Central memory CD8-positive, alpha-beta T cell (primary cell): ENCODE data around the gene TEKTIP1.
A peak's percentile ranks its signal among the peaks of the same experiment; 100 is the strongest.

Source experiments
- ATAC-seq: fragments of 150-1000 bp; cut with Tn5 transposase; replicated peaks from 2 replicates; pipeline ENCODE4 v1.10.0; 2022; ENCODE audit warnings: mild to moderate bottlenecking, moderate FRiP score, moderate number of reproducible peaks; ENCODE audit not compliant: poor library complexity, severe bottlenecking; ENCODE audit errors: extremely low read depth
- DNase-seq, 2 donors: peaks; one replicate each; pipeline ENCODE4 v3.0.0; 2021; ENCODE audit warnings: low spot score in 2 of 2
- H3K27ac Mint-ChIP-seq: one replicate; pipeline ENCODE4 v1.8.0; 2022; ENCODE audit warnings: low read depth, mild to moderate bottlenecking, moderate library complexity, mixed read lengths
- H3K27me3 Mint-ChIP-seq: one replicate; pipeline ENCODE4 v1.8.0; 2022; ENCODE audit warnings: mixed read lengths
- H3K36me3 Mint-ChIP-seq: one replicate; pipeline ENCODE4 v1.8.0; 2022; ENCODE audit warnings: mild to moderate bottlenecking, moderate library complexity, mixed read lengths; ENCODE audit not compliant: insufficient read depth
- H3K4me1 Mint-ChIP-seq: one replicate; pipeline ENCODE4 v1.8.0; 2022; ENCODE audit warnings: mixed read lengths
- H3K4me3 Mint-ChIP-seq: one replicate; pipeline ENCODE4 v1.8.0; 2022; ENCODE audit warnings: mild to moderate bottlenecking, moderate library complexity, mixed read lengths
- H3K9me3 Mint-ChIP-seq: one replicate; pipeline ENCODE4 v1.8.0; 2022; ENCODE audit warnings: mixed read lengths

The TEKTIP1 gene

GRCh38 chr19:3543150-3544057 is 4.4 kb downstream of the TEKTIP1 start:
- peaks cover 13% of the 10 kb centered on the region for H3K4me1 Mint-ChIP-seq
- H3K4me3 Mint-ChIP-seq = no peak overlapping the region
- no peaks in the 10 kb centered on the region for H3K27me3 Mint-ChIP-seq
- no peak for ATAC-seq
- no peak overlapping the region for H3K27ac Mint-ChIP-seq
- no peaks in the 10 kb centered on the region for H3K9me3 Mint-ChIP-seq
- H3K36me3 Mint-ChIP-seq = peaks cover 13% of the 10 kb centered on the region
- DNase-seq = no peak

GRCh38 chr19:3544058-3544376 is 5.0 kb downstream of the TEKTIP1 start:
- H3K36me3 Mint-ChIP-seq = peaks cover 18% of the 10 kb centered on the region
- H3K4me3 Mint-ChIP-seq = no peak overlapping the region
- peaks cover 13% of the 10 kb centered on the region for H3K4me1 Mint-ChIP-seq
- no peaks in the 10 kb centered on the region for H3K9me3 Mint-ChIP-seq
- H3K27me3 Mint-ChIP-seq = no peaks in the 10 kb centered on the region
- DNase-seq (no peak), ATAC-seq (no peak)
- H3K27ac Mint-ChIP-seq = no peak overlapping the region

- H3K36me3 Mint-ChIP-seq = peaks cover 17% of the 10 kb centered on the region
These were observed 6.0 kb downstream of the TEKTIP1 start for GRCh38 chr19:3544742-3545668.

GRCh38 chr19:3545669-3546034 is 6.7 kb downstream of the TEKTIP1 start:
- ATAC-seq = no peak
- DNase-seq = no peak
- no peaks in the 10 kb centered on the region for H3K9me3 Mint-ChIP-seq
- H3K4me3 Mint-ChIP-seq = no peak overlapping the region
- H3K36me3 Mint-ChIP-seq = peaks cover 17% of the 10 kb centered on the region
- peaks cover 13% of the 10 kb centered on the region for H3K4me1 Mint-ChIP-seq
- no peaks in the 10 kb centered on the region for H3K27me3 Mint-ChIP-seq
- peak overlapping the region; percentile 76 for H3K27ac Mint-ChIP-seq

More at GRCh38 chr19:3544742-3545668, 6.0 kb downstream of the TEKTIP1 start:
- Mint-ChIP-seq H3K9me3 (no peaks in the 10 kb centered on the region), H3K4me3 (no peak overlapping the region), H3K27me3 (no peaks in the 10 kb centered on the region), H3K27ac (peak overlapping the region; percentile 76), H3K4me1 (peaks cover 13% of the 10 kb centered on the region)
- DNase-seq = peak; percentile 70 to 90
- peak; percentile 49 for ATAC-seq

- no peak overlapping the region for H3K4me3 Mint-ChIP-seq
- DNase-seq = no peak
- H3K27me3 Mint-ChIP-seq = no peaks in the 10 kb centered on the region
- ATAC-seq = no peak
- H3K4me1 Mint-ChIP-seq = peaks cover 13% of the 10 kb centered on the region
- peak overlapping the region; percentile 76 for H3K27ac Mint-ChIP-seq
- H3K36me3 Mint-ChIP-seq = peaks cover 15% of the 10 kb centered on the region
- H3K9me3 Mint-ChIP-seq = no peaks in the 10 kb centered on the region
These were observed 7.1 kb downstream of the TEKTIP1 start for GRCh38 chr19:3546119-3546518.

- Mint-ChIP-seq H3K4me3 (no peak overlapping the region), H3K27me3 (no peaks in the 10 kb centered on the region), H3K27ac (no peak overlapping the region), H3K9me3 (no peaks in the 10 kb centered on the region), H3K36me3 (peaks cover 19% of the 10 kb centered on the region), H3K4me1 (peaks cover 19% of the 10 kb centered on the region)
- no peak for DNase-seq
- no peak for ATAC-seq
These were observed 8.3 kb downstream of the TEKTIP1 start for GRCh38 chr19:3547301-3547731.

GRCh38 chr19:3547767-3548282 is 8.9 kb downstream of the TEKTIP1 start:
- DNase-seq = no peak
- Mint-ChIP-seq H3K27ac (no peak overlapping the region), H3K36me3 (peaks cover 21% of the 10 kb centered on the region), H3K4me3 (no peak overlapping the region), H3K4me1 (peaks cover 19% of the 10 kb centered on the region), H3K9me3 (no peaks in the 10 kb centered on the region), H3K27me3 (no peaks in the 10 kb centered on the region)
- ATAC-seq = no peak

GRCh38 chr19:3548606-3549005 is 9.6 kb downstream of the TEKTIP1 start:
- ATAC-seq = no peak
- H3K9me3 Mint-ChIP-seq = no peaks in the 10 kb centered on the region
- no peaks in the 10 kb centered on the region for H3K27me3 Mint-ChIP-seq
- no peak for DNase-seq
- H3K36me3 Mint-ChIP-seq = peaks cover 22% of the 10 kb centered on the region
- peaks cover 19% of the 10 kb centered on the region for H3K4me1 Mint-ChIP-seq
- H3K27ac Mint-ChIP-seq = no peak overlapping the region
- no peak overlapping the region for H3K4me3 Mint-ChIP-seq

- peaks cover 25% of the 10 kb centered on the region for H3K4me1 Mint-ChIP-seq
- H3K4me3 Mint-ChIP-seq = no peak overlapping the region
- H3K27me3 Mint-ChIP-seq = no peaks in the 10 kb centered on the region
- DNase-seq (no peak), ATAC-seq (no peak)
- H3K36me3 Mint-ChIP-seq = peaks cover 24% of the 10 kb centered on the region
- no peaks in the 10 kb centered on the region for H3K9me3 Mint-ChIP-seq
- no peak overlapping the region for H3K27ac Mint-ChIP-seq
These were observed 10.8 kb downstream of the TEKTIP1 start for GRCh38 chr19:3549816-3550215.

GRCh38 chr19:3550947-3551791 is 12.2 kb downstream of the TEKTIP1 start:
- no peaks in the 10 kb centered on the region for H3K9me3 Mint-ChIP-seq

GRCh38 chr19:3551792-3552095 is 12.8 kb downstream of the TEKTIP1 start:
- peaks cover 31% of the 10 kb centered on the region for H3K4me1 Mint-ChIP-seq
- H3K9me3 Mint-ChIP-seq = no peaks in the 10 kb centered on the region
- no peak overlapping the region for H3K4me3 Mint-ChIP-seq
- DNase-seq (no peak), ATAC-seq (no peak)
- H3K27me3 Mint-ChIP-seq = no peaks in the 10 kb centered on the region
- H3K27ac Mint-ChIP-seq = no peak overlapping the region
- peaks cover 26% of the 10 kb centered on the region for H3K36me3 Mint-ChIP-seq

More at GRCh38 chr19:3550947-3551791, 12.2 kb downstream of the TEKTIP1 start:
- H3K4me3 Mint-ChIP-seq = no peak overlapping the region
- DNase-seq (no peak), ATAC-seq (no peak)
- peaks cover 25% of the 10 kb centered on the region for H3K4me1 Mint-ChIP-seq
- no peaks in the 10 kb centered on the region for H3K27me3 Mint-ChIP-seq
- H3K27ac Mint-ChIP-seq = no peak overlapping the region
- peaks cover 22% of the 10 kb centered on the region for H3K36me3 Mint-ChIP-seq
